H1 (cell line): Measurements from ENCODE around the gene ZKSCAN8. TPM values are rescaled to one million over a fixed set of nuclear protein-coding genes. Genes with fewer than 3 reads are reported as not detected.

ENCODE experiments used
- BCL11A ChIP-seq, 2 experiments: IDR thresholded peaks; one replicate each; pipeline ENCODE4 v1.6.1; 2011; ENCODE audit warnings: low read depth in 2 of 2, low read length in 2 of 2, mild to moderate bottlenecking in 2 of 2
- CHD1 ChIP-seq: IDR thresholded peaks from 2 replicates; pipeline ENCODE4 v1.6.1; 2012; ENCODE audit warnings: low read depth, low read length, improper control_type of control experiment
- FOSL1 ChIP-seq: IDR thresholded peaks from 2 replicates; pipeline ENCODE4 v1.6.1; 2011; ENCODE audit warnings: mild to moderate bottlenecking, low read depth, low read length, moderate library complexity; ENCODE audit not compliant: insufficient read depth
- KDM5A ChIP-seq: fragments of 200-600 bp; IDR thresholded peaks from 2 replicates; pipeline ENCODE4 v1.7.1; 2012; ENCODE audit warnings: mild to moderate bottlenecking, low read length, inconsistent platforms, mixed read lengths
- NRF1 ChIP-seq: IDR thresholded peaks from 2 replicates; pipeline ENCODE4 v1.6.1; 2011; ENCODE audit warnings: mild to moderate bottlenecking, low read depth, low read length, improper control_type of control experiment
- PHF8 ChIP-seq: fragments of 200-600 bp; sonication (generic); conservative IDR thresholded peaks from 2 replicates; pipeline ENCODE4 v1.7.1; 2012; ENCODE audit warnings: low read depth, mild to moderate bottlenecking, inconsistent platforms, low read length, moderate library complexity
- POU5F1 ChIP-seq: IDR thresholded peaks from 2 replicates; pipeline ENCODE4 v1.6.1; 2011; ENCODE audit warnings: low read depth, mild to moderate bottlenecking, low read length, moderate library complexity
- SIRT6 ChIP-seq: IDR thresholded peaks from one replicate; pipeline ENCODE4 v1.7.1; 2012; ENCODE audit warnings: low read length, inconsistent platforms
- SP4 ChIP-seq: IDR thresholded peaks from 2 replicates; pipeline ENCODE4 v1.6.1; 2012; ENCODE audit warnings: low read length, inconsistent platforms
- TEAD4 ChIP-seq: IDR thresholded peaks from 2 replicates; pipeline ENCODE4 v1.6.1; 2012; ENCODE audit warnings: low read depth, low read length, inconsistent platforms, mixed read lengths
- polyA plus RNA-seq, 7 experiments: library from polyadenylated mRNA; depleted of rRNA in 3 of 7; stranded (reverse) in 5 of 7; unstranded in 2 of 7; fragments of >200 nt in 5 of 7; fragments of 200-250 nt in 2 of 7; gene quantifications; 1 replicate in 5 of 7; 2 replicates in 1 of 7; 4 replicates in 1 of 7; pipeline versions ENCODE4 v1.2.1 to v1.2.3, GENCODE V29; 2011 to 2013; ENCODE audit warnings: missing spikeins in 2 of 7, mixed read lengths in 2 of 7
- total RNA-seq: library from RNA; stranded (reverse); fragmentation: NEBNext Ultra II Directional; extraction: Animal tissue kit (Norgen Biotek cat#: 25700); gene quantifications from 2 replicates; pipeline ENCODE4 v1.2.1, GENCODE V29; 2021
- TF ChIP-seq, protein P1 (sequence below): fragments of 300-600 bp; sonication (generic); IDR thresholded peaks from 2 replicates; pipeline ENCODE4 v1.7.1; 2012; ENCODE audit warnings: low read length, moderate library complexity, mild to moderate bottlenecking, inconsistent platforms; ENCODE audit not compliant: insufficient replicate concordance

Gene ZKSCAN8
- total and polyA plus RNA-seq, 2 of the 8 experiments (the other 6 are each of a cell fraction or from before 2014, with no cell fraction given), result 10.7 to 24.1 TPM

DNA sequence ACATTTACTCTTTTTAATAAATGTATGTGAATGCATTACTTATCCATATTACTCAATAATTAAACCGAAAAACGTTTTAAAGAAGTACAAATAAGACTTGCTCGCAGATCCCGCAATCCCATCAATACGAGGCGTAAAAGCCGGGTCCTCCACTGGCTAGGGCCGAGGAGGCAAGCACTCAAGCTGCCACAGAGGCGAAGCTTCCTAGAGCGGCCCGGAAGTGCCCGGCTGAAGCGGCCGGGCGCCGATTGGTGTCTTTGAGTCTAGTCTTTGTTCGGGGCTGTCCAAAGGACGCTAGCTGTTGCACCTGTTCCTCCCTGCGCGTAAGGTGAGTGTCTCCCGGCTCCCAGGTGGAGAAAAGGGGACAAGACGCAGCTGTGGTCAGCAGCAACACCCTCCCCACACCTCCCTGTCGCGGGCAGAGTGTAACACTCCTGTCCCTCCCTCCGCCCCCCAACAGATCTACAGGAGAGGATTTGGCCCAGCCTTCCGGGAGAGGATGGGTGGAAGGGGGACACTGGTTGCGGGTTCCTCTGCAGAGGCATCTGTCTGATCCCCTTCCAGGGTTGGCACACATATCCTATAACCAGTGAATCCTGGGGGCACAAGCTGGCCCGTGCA, 17.2 kb upstream of the ZKSCAN8 start, which contains the start of gene ZSCAN16 (continued):
- TF ChIP-seq, protein P1, sequence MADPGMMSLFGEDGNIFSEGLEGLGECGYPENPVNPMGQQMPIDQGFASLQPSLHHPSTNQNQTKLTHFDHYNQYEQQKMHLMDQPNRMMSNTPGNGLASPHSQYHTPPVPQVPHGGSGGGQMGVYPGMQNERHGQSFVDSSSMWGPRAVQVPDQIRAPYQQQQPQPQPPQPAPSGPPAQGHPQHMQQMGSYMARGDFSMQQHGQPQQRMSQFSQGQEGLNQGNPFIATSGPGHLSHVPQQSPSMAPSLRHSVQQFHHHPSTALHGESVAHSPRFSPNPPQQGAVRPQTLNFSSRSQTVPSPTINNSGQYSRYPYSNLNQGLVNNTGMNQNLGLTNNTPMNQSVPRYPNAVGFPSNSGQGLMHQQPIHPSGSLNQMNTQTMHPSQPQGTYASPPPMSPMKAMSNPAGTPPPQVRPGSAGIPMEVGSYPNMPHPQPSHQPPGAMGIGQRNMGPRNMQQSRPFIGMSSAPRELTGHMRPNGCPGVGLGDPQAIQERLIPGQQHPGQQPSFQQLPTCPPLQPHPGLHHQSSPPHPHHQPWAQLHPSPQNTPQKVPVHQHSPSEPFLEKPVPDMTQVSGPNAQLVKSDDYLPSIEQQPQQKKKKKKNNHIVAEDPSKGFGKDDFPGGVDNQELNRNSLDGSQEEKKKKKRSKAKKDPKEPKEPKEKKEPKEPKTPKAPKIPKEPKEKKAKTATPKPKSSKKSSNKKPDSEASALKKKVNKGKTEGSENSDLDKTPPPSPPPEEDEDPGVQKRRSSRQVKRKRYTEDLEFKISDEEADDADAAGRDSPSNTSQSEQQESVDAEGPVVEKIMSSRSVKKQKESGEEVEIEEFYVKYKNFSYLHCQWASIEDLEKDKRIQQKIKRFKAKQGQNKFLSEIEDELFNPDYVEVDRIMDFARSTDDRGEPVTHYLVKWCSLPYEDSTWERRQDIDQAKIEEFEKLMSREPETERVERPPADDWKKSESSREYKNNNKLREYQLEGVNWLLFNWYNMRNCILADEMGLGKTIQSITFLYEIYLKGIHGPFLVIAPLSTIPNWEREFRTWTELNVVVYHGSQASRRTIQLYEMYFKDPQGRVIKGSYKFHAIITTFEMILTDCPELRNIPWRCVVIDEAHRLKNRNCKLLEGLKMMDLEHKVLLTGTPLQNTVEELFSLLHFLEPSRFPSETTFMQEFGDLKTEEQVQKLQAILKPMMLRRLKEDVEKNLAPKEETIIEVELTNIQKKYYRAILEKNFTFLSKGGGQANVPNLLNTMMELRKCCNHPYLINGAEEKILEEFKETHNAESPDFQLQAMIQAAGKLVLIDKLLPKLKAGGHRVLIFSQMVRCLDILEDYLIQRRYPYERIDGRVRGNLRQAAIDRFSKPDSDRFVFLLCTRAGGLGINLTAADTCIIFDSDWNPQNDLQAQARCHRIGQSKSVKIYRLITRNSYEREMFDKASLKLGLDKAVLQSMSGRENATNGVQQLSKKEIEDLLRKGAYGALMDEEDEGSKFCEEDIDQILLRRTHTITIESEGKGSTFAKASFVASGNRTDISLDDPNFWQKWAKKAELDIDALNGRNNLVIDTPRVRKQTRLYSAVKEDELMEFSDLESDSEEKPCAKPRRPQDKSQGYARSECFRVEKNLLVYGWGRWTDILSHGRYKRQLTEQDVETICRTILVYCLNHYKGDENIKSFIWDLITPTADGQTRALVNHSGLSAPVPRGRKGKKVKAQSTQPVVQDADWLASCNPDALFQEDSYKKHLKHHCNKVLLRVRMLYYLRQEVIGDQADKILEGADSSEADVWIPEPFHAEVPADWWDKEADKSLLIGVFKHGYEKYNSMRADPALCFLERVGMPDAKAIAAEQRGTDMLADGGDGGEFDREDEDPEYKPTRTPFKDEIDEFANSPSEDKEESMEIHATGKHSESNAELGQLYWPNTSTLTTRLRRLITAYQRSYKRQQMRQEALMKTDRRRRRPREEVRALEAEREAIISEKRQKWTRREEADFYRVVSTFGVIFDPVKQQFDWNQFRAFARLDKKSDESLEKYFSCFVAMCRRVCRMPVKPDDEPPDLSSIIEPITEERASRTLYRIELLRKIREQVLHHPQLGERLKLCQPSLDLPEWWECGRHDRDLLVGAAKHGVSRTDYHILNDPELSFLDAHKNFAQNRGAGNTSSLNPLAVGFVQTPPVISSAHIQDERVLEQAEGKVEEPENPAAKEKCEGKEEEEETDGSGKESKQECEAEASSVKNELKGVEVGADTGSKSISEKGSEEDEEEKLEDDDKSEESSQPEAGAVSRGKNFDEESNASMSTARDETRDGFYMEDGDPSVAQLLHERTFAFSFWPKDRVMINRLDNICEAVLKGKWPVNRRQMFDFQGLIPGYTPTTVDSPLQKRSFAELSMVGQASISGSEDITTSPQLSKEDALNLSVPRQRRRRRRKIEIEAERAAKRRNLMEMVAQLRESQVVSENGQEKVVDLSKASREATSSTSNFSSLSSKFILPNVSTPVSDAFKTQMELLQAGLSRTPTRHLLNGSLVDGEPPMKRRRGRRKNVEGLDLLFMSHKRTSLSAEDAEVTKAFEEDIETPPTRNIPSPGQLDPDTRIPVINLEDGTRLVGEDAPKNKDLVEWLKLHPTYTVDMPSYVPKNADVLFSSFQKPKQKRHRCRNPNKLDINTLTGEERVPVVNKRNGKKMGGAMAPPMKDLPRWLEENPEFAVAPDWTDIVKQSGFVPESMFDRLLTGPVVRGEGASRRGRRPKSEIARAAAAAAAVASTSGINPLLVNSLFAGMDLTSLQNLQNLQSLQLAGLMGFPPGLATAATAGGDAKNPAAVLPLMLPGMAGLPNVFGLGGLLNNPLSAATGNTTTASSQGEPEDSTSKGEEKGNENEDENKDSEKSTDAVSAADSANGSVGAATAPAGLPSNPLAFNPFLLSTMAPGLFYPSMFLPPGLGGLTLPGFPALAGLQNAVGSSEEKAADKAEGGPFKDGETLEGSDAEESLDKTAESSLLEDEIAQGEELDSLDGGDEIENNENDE, result no peak
- TF ChIP-seq FOSL1, result no peak
- TF ChIP-seq SP4, result no peak
- no peak for TF ChIP-seq TEAD4
- no peak; the same call in 1 of the 2 replicates for TF ChIP-seq KDM5A
- no peak for TF ChIP-seq SIRT6
- peak; percentile 75 for TF ChIP-seq PHF8
- TF ChIP-seq POU5F1, result no peak
- TF ChIP-seq CHD1, result no peak
- no peak for TF ChIP-seq NRF1
- TF ChIP-seq BCL11A (IDR thresholded peaks at IDR 0.05; ENCODE audit: low read depth in 2 of 2, low read length in 2 of 2), result no peak
